Motor neuron (in vitro differentiated cells): ENCODE results near the gene RPS16. TPM values are rescaled to one million over a fixed set of nuclear protein-coding genes. Genes with fewer than 3 reads are reported as not detected.

Experiments
- ATAC-seq, 8 experiments: fragments of 200-7000 bp; cut with Tn5 transposase; replicated peaks in 6 of 8; 2 replicates each; pipeline ENCODE4 v1.8.0; 2021; ENCODE audit warnings: mild to moderate bottlenecking in 8 of 8, moderate library complexity in 8 of 8
- H3K27ac ChIP-seq, 2 donors: fragments of 250-450 bp; sonication (Bioruptor Pico); 2 replicates each; pipeline ENCODE4 v1.9.0; 2021; ENCODE audit warnings: antibody characterized with exemption in 2 of 2, mild to moderate bottlenecking in 2 of 2, moderate library complexity in 1 of 2
- H3K4me1 ChIP-seq, 2 donors: fragments of 250-450 bp; sonication (Bioruptor Pico); replicated peaks in 1 of 2; 2 replicates each; pipeline ENCODE4 v1.6.1; 2021; ENCODE audit warnings: antibody characterized with exemption in 2 of 2, mild to moderate bottlenecking in 2 of 2, moderate library complexity in 1 of 2
- H3K4me3 ChIP-seq, 5 donors: fragments of 250-450 bp; sonication (Bioruptor Pico); 2 replicates each; pipeline ENCODE4 v1.9.0; 2021; ENCODE audit warnings: antibody characterized with exemption in 5 of 5, mild to moderate bottlenecking in 5 of 5, moderate library complexity in 4 of 5
- WGBS, 10 experiments: fragments of 450-650 bp; shearing (Covaris generic); methylation state at CpG; one replicate each; pipeline ENCODE4 v1.0.0; 2022; 5-methylcytosine and 5-hydroxymethylcytosine counted together
- in situ Hi-C, 9 experiments: fragments of 400-800 bp; cut with MboI; loops; one replicate each; pipeline ENCODE4 v1.15.0; 2021; ENCODE audit warnings: low sequenced_read_pairs in 9 of 9, low pct_unique_long_range_greater_than_20kb in 2 of 9; ENCODE audit not compliant: unreplicated experiment in 9 of 9
- total RNA-seq, 8 experiments: library from RNA; unstranded; fragments of 300-600 nt; gene quantifications; 2 replicates each; pipeline versions ENCODE4 v1.2.3 to v1.2.4, GENCODE V29; 2022

RPS16 gene
- total RNA-seq, 8 experiments from 2014 or later, result 781 to 3,131 (median 1,617) TPM

DNA sequence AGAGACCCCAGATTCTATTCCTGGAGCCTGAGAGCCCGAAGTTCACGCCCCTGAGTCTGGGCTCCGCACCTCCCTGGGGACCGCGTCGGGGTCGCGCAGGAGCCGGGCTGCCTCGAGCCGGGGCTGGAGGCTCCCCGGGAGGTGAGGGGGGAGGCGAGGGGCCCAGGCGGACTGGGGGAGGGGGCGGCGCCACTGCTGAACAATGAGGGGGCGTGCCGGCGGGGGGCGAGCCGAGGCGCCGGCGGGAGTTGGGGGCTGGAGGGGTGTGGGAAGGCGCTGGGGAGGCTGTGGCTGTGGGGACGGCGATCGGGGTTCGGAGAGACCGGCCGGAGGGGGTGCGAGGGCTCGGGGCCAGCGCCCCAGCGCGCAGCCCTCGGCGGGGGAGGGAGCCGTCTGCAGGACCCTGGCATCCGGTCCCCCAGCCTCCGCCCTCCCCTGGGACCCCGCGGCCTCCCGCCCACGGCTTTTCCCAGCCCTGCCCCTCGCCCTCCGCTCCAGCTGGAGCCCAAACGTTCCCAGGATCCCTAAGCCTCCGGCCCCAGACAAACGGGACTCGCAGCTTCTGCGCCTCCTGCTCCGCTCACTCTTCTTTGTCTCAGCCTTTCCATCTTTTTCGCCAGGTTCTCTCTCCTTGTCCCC lies 22.4 kb downstream of the RPS16 start:
- H3K27ac ChIP-seq, result peak overlapping the region; percentile 84 to 89
- WGBS, 10 experiments, result 0% methylated on average over 1 of the region's 54 CpGs; no CpG with 5 or more reads in 9 of the 10 experiments
- ATAC-seq, result peak in 5 of 8 experiments; percentile 21 to 46 (median 44)

DNA sequence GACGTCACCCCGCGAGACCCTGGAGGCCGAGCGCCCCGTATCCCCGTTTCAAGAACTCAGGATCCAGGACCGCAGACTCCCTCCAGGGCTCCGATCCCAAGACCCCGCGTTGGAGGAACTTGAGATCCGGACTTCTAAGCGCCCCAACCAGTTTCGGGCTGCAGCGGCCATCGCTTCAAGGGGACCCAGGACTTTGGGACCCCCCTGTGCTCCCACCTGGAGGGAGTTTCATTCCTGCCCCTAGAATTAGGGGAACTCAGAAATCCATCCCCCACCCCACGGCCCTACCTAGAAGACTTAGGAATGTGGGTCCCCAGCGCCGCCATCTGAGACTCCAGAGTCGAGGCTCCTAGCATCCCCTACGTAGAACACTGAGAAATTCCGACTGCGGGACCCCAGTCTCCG lies 22.9 kb downstream of the RPS16 start:
- WGBS, 10 experiments, result 0% methylated on average over 2 to 3 of the region's 24 CpGs; no CpG with 5 or more reads in 8 of the 10 experiments
- peak overlapping the region; percentile 73 to 93 (median 78) for H3K4me3 ChIP-seq
- in situ Hi-C loops, result no loop called here
- ATAC-seq, result no peak
- H3K27ac ChIP-seq, result peak overlapping the region; percentile 84 to 89
- H3K4me1 ChIP-seq, result peaks cover 12 to 22% of the 10 kb centered on the region in 2 donors

More for the DNA sequence above, 22.4 kb downstream of the RPS16 start:
- Histone ChIP-seq H3K4me1 (peaks cover 12 to 22% of the 10 kb centered on the region in 2 donors), H3K4me3 (peak overlapping the region; percentile 73 to 93 (median 78))
- in situ Hi-C loops, result no loop called here

DNA sequence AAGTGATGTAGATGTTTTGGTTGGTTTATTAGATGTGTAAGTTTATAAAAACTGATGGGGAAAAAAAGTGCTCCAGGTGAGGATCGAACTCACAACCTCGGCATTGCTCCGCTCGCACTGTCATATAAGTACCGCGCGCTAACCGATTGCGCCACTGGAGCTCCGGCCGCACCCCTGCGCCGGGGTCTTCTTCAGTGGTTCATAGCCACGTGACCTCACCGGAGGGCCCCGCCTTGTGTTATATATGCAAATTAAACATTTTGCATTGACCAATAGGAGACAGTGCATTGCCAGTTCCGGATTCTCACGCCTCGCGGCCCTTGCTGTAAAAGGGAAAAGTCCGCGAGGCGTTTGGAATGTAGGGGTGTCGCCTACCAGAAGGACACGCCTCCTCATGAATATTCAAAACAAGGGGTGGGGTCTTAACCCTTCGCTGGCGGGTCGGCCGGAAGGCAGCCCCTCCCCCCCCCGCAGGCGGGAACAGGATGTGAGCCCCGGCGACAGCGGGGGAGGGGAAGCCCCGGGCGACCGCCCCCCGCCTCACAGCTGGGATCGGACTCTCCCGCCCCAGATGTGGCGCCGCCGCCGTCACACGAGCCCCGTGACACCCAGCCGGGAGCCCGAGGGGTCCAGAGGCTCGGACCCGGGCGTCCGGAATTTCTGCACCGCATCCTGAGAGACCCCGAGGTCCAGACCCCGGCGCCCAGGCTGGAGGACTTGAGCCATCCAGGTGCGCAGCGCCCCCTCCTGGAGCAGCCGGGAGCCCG lies 23.5 kb downstream of the RPS16 start, which contains the start of gene PLEKHG2:
Gene PLEKHG2 (plus strand): TSS at position 570 of the 767 bp plus-strand sequence. CDS start 1,418 bp downstream, outside the sequence.
- Histone ChIP-seq H3K27ac (peak within 1 kb of the TSS; percentile 84 to 89), H3K4me3 (peak within 1 kb of the TSS; percentile 73 to 93 (median 78)), H3K4me1 (peaks cover 12 to 22% of the 10 kb centered on the region in 2 donors)
- WGBS, 10 experiments, result 0% methylated on average over 1 to 11 of the region's 60 CpGs; no CpG with 5 or more reads in 7 of the 10 experiments
- in situ Hi-C loops, result no loop called here
- peak; percentile 5 to 81 (median 74) for ATAC-seq

- peak overlapping the region; percentile 35 to 93 (median 76) for H3K4me3 ChIP-seq
- in situ Hi-C loops, result no loop called here
- 0% methylated on average over 1 to 7 of the region's 7 CpGs; no CpG with 5 or more reads in 3 of the 10 experiments for WGBS, 10 experiments
- ATAC-seq, result peak; percentile 1 to 46 (median 27)
- peaks cover 12 to 22% of the 10 kb centered on the region in 2 donors for H3K4me1 ChIP-seq
- peak overlapping the region; percentile 36 to 76 for H3K27ac ChIP-seq
These were observed 24.0 kb downstream of the RPS16 start for GRCh38 chr19:39411832-39412099.

DNA sequence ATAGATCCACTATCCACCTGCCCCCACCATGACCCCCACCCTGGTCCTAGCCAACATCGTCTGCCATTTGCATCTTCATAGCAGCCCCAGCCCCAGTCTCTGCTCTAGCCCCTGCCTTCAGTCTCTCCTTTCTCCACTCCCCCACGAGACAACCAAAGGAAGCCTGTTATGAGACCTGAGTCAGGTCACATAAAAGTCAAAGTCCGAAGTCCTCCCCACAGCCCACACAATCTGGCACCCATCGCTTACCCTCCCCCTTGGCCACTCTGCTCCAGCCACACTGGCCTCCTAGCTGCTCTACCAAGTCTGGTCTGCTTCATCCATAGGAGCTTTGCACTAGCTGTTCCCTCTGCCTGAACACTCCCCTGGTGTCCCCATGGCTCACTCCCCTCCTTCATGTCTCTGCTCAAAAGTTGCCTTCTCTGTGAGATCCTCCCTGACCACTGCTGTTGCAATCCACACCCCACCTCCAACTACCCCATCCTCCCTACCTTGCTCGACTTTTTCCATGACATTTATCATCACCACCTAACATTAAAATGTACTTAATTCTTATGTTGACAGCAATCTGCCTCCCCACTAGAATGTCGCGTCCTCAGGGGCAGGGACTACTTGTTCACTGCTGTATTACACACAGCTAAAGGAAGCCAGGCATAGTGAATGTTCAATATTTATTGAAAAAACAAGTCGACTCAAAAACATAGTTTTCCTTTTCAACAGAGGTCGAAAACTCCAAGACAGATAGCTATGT lies 24.5 kb downstream of the RPS16 start:
- WGBS, 10 experiments, result 0 to 26% (median 1%) methylated on average over 1 to 5 of the region's 9 CpGs; no CpG with 5 or more reads in 2 of the 10 experiments
- H3K4me3 ChIP-seq, result peak overlapping the region in 3 of 5 donors; percentile 73 to 93 (median 76)
- in situ Hi-C loops, result no loop called here
- H3K4me1 ChIP-seq, result peaks cover 12 to 22% of the 10 kb centered on the region in 2 donors
- H3K27ac ChIP-seq, result no peak overlapping the region
- peak in 3 of 8 experiments; percentile 0 to 4 (median 0) for ATAC-seq

GRCh38 chr19:39410831-39411080 lies 25.0 kb downstream of the RPS16 start:
- no peak overlapping the region for H3K27ac ChIP-seq
- peaks cover 12 to 22% of the 10 kb centered on the region in 2 donors for H3K4me1 ChIP-seq
- WGBS, 10 experiments, result 29% methylated on average over 1 of the region's 1 CpG; no CpG with 5 or more reads in 9 of the 10 experiments
- in situ Hi-C loops, result no loop called here
- no peak for ATAC-seq
- no peak overlapping the region for H3K4me3 ChIP-seq

- peak overlapping the region; percentile 29 to 46 (median 38) for H3K4me3 ChIP-seq
- H3K27ac ChIP-seq, result peak overlapping the region in 1 of 2 donors; percentile 18
- peak in 5 of 8 experiments; percentile 1 to 5 (median 3) for ATAC-seq
- H3K4me1 ChIP-seq, result peaks cover 10 to 22% of the 10 kb centered on the region in 2 donors
- in situ Hi-C loops, result no loop called here
- 56 to 80% methylated on average over 1 of the region's 35 CpGs; no CpG with 5 or more reads in 8 of the 10 experiments for WGBS, 10 experiments
These were observed 25.5 kb downstream of the RPS16 start for GRCh38 chr19:39410017-39410830.

DNA sequence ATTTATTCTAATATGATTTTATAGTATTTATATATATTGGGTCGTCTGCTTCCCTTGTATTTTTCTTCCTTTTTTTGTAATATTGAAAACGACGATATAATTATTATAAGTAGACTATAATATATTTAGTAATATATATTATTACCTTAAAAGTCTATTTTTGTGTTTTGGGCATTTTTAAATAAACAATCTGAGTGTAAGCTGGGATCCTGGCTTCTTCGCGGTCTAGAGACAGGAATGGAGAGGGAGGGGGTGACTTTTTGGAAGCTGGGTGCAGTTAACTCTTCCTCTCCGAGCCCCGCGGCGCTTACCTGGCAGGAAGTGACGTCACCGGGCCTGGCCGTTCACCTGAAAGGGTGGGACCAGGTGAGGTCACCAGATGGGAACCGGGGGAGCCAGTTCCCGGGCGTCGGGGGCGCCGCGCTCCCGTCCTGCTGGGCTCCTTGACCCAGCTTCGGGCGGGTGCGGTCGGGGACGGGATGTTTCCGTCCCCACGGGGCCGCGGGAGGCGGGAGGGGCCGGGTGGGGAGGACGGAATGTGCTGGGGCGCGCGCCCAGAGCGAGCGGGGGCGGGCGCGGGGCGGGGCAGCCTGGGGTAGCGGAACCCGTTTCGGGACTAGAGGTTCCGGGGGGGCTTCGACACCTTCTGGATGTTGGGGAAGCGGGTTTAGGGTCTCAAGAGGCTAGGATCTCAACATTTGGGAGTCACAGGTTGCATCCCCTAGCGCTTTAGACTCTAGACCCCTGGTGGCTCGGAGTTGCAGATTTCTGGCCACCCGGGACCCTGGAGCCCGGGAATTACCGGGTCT lies 26.3 kb downstream of the RPS16 start:
- Histone ChIP-seq H3K4me1 (peaks cover 2 to 15% of the 10 kb centered on the region in 2 donors), H3K4me3 (peak overlapping the region; percentile 29 to 46 (median 38)), H3K27ac (peak overlapping the region in 1 of 2 donors; percentile 18)
- in situ Hi-C loops, result no loop called here
- peak in 3 of 8 experiments; percentile 0 for ATAC-seq
- WGBS, 10 experiments, result 0 to 100% (median 11%) methylated on average over 1 to 16 of the region's 52 CpGs

GRCh38 chr19:39408392-39409207 lies 27.1 kb downstream of the RPS16 start:
- 0 to 60% (median 32%) methylated on average over 1 to 9 of the region's 20 CpGs; no CpG with 5 or more reads in 2 of the 10 experiments for WGBS, 10 experiments
- peak overlapping the region in 1 of 5 donors; percentile 2 for H3K4me3 ChIP-seq
- no peak overlapping the region for H3K27ac ChIP-seq
- peak in 1 of 8 experiments; percentile 0 for ATAC-seq
- peaks cover 4 to 20% of the 10 kb centered on the region in 2 donors for H3K4me1 ChIP-seq
- in situ Hi-C loops, result no loop called here

- WGBS, 10 experiments, result 9 to 100% (median 76%) methylated on average over 2 to 11 of the region's 40 CpGs; no CpG with 5 or more reads in 7 of the 10 experiments
- H3K27ac ChIP-seq, result no peak overlapping the region
- peak overlapping the region in 3 of 5 donors; percentile 53 to 83 (median 73) for H3K4me3 ChIP-seq
- in situ Hi-C loops, result no loop called here
- ATAC-seq, result peak in 1 of 8 experiments; percentile 0
- peaks cover 10 to 22% of the 10 kb centered on the region in 2 donors for H3K4me1 ChIP-seq
These were observed 27.9 kb downstream of the RPS16 start for GRCh38 chr19:39407660-39408391.

- no peak for ATAC-seq
- peaks cover 12 to 23% of the 10 kb centered on the region in 2 donors for H3K4me1 ChIP-seq
- WGBS, 10 experiments, result 0 to 26% methylated on average over 2 to 7 of the region's 14 CpGs; no CpG with 5 or more reads in 8 of the 10 experiments
- H3K4me3 ChIP-seq, result peak overlapping the region in 4 of 5 donors; percentile 32 to 83 (median 63)
- H3K27ac ChIP-seq, result no peak overlapping the region
- in situ Hi-C loops, result no loop called here
These were observed 28.4 kb downstream of the RPS16 start for GRCh38 chr19:39407410-39407659.
